A549 (cell line): ENCODE results near the gene RYR1. TPM values are rescaled to one million over a fixed set of nuclear protein-coding genes. Genes with fewer than 3 reads are reported as not detected.

ENCODE experiments used
- ATAC-seq, 2 experiments: fragments of 200-7000 bp in 1 of 2; fragments of >200 bp in 1 of 2; cut with Nextera tagmentation in 1 of 2; cut with Tn5 transposase in 1 of 2; 3 replicates each; pipeline versions ENCODE4 v1.8.0 to v1.9.1; 2018 to 2020; ENCODE audit warnings: mild to moderate bottlenecking in 1 of 2, moderate library complexity in 1 of 2
- CTCF ChIA-PET: fragments of 300-600 bp; sonication (Branson Sonifier 250); formaldehyde crosslinking; extraction: SDS; loops from one replicate; lab custom pipeline; 2021; ENCODE audit warnings: antibody characterized with exemption, inconsistent platforms; lab: Yijun Ruan, JAX
- POLR2A ChIA-PET: fragments of 350-600 bp; formaldehyde crosslinking; extraction: SDS; loops from one replicate; lab custom pipeline; 2021; ENCODE audit warnings: antibody characterized with exemption, inconsistent platforms; lab: Yijun Ruan, JAX
- DNase-seq, 2 experiments: peaks; one replicate each; pipeline versions ENCODE4 v3.0.0 to v3.0.0-alpha.2; 2011 to 2016; ENCODE audit warnings: low read depth in 1 of 2, low spot score in 1 of 2
- FAIRE-seq: peaks from 2 replicates; lab custom pipeline; 2011; peaks lifted over from hg19 to GRCh38; lab: Jason Lieb, UNC
- H3K27ac ChIP-seq, 2 experiments: fragments of >200 bp; sonication (Bioruptor Twin); formaldehyde crosslinking; 3 replicates each; pipeline ENCODE4 v1.5.1; 2016 to 2017
- H3K4me1 ChIP-seq: fragments of >200 bp; sonication (Bioruptor Twin); formaldehyde crosslinking; 3 replicates; pipeline ENCODE4 v1.6.1; 2016
- H3K4me2 ChIP-seq: fragments of >200 bp; sonication (Bioruptor Twin); formaldehyde crosslinking; 3 replicates; pipeline ENCODE4 v1.6.1; 2016
- H3K4me3 ChIP-seq: fragments of >200 bp; sonication (Bioruptor Twin); formaldehyde crosslinking; 3 replicates; pipeline ENCODE4 v1.5.1; 2016
- H3K9me3 ChIP-seq: fragments of >200 bp; sonication (Bioruptor Twin); formaldehyde crosslinking; 3 replicates; pipeline ENCODE4 v1.6.1; 2016
- BCL3 ChIP-seq: fragments of >200 bp; sonication (Bioruptor Twin); formaldehyde crosslinking; IDR thresholded peaks from 3 replicates; pipeline ENCODE4 v1.6.1; 2016
- CEBPB ChIP-seq, 2 experiments: fragments of >200 bp in 1 of 2; sonication (Bioruptor Twin) in 1 of 2; formaldehyde crosslinking in 1 of 2; IDR thresholded peaks; 2 replicates each; pipeline ENCODE4 v1.6.1; 2012 to 2016
- EP300 ChIP-seq, 2 experiments: fragments of >200 bp; sonication (Bioruptor Twin); formaldehyde crosslinking; IDR thresholded peaks; 2 replicates in 1 of 2; 3 replicates in 1 of 2; pipeline ENCODE4 v1.6.1; 2016 to 2017
- FOSB ChIP-seq: fragments of 250-450 bp; sonication (Bioruptor Pico); IDR thresholded peaks from 2 replicates; pipeline ENCODE4 v1.5.0; 2020; ENCODE audit warnings: mild to moderate bottlenecking, moderate library complexity
- FOSL2 ChIP-seq, 2 experiments: fragments of 450-650 bp in 1 of 2; fragments of >200 bp in 1 of 2; sonication (Bioruptor Twin) in 1 of 2; formaldehyde crosslinking; IDR thresholded peaks; 2 replicates each; pipeline versions ENCODE4 v1.5.0 to v1.6.1; 2016 to 2020; ENCODE audit warnings: mild to moderate bottlenecking in 1 of 2, moderate library complexity in 1 of 2
- FOXS1 ChIP-seq: fragments of 250-450 bp; sonication (Bioruptor Pico); IDR thresholded peaks from 2 replicates; pipeline ENCODE4 v1.5.0; 2020; ENCODE audit warnings: mild to moderate bottlenecking, moderate library complexity
- HOXA7 ChIP-seq: fragments of 250-450 bp; sonication (Bioruptor Pico); IDR thresholded peaks from 2 replicates; pipeline ENCODE4 v1.5.0; 2020; ENCODE audit warnings: mild to moderate bottlenecking, moderate library complexity
- JUN ChIP-seq, 2 experiments: fragments of >200 bp; sonication (Bioruptor Twin); formaldehyde crosslinking; IDR thresholded peaks; 2 replicates in 1 of 2; 3 replicates in 1 of 2; pipeline ENCODE4 v1.6.1; 2016 to 2017
- KDM5A ChIP-seq: fragments of 200-600 bp; sonication (generic); IDR thresholded peaks from 2 replicates; pipeline ENCODE4 v1.6.1; 2016; ENCODE audit warnings: antibody characterized with exemption, mild to moderate bottlenecking
- MAZ ChIP-seq: fragments of 150-350 bp; IDR thresholded peaks from 2 replicates; pipeline ENCODE4 v1.6.1; 2014; ENCODE audit warnings: antibody characterized with exemption, low read depth, low read length, borderline replicate concordance
- NFE2L2 ChIP-seq: fragments of 150-350 bp; conservative IDR thresholded peaks from 2 replicates; pipeline ENCODE4 v1.6.1; 2014; ENCODE audit warnings: low read length
- POLR2AphosphoS2 ChIP-seq: conservative IDR thresholded peaks from 2 replicates; pipeline ENCODE4 v1.6.1; 2012; ENCODE audit warnings: low read length, improper control_type of control experiment, inconsistent platforms
- RAD21 ChIP-seq, 2 experiments: fragments of >200 bp in 1 of 2; sonication (Bioruptor Twin) in 1 of 2; formaldehyde crosslinking in 1 of 2; IDR thresholded peaks in 1 of 2; conservative IDR thresholded peaks in 1 of 2; 2 replicates in 1 of 2; 3 replicates in 1 of 2; pipeline ENCODE4 v1.6.1; 2012 to 2018; ENCODE audit warnings: inconsistent platforms in 1 of 2
- RFX5 ChIP-seq: fragments of 450-650 bp; IDR thresholded peaks from 2 replicates; pipeline ENCODE4 v1.7.1; 2014; ENCODE audit warnings: antibody characterized with exemption, mild to moderate bottlenecking, moderate library complexity
- RNF2 ChIP-seq: fragments of 200-600 bp; sonication (generic); IDR thresholded peaks from 2 replicates; pipeline ENCODE4 v1.6.1; 2016; ENCODE audit warnings: low read depth, mild to moderate bottlenecking, antibody characterized with exemption, moderate library complexity, borderline replicate concordance
- SREBF2 ChIP-seq: fragments of 450-650 bp; IDR thresholded peaks from 2 replicates; pipeline ENCODE4 v1.6.1; 2014; ENCODE audit warnings: mild to moderate bottlenecking, moderate library complexity
- TP53 ChIP-seq: fragments of 250-450 bp; sonication (Bioruptor Pico); IDR thresholded peaks from 2 replicates; pipeline ENCODE4 v1.5.0; 2021; ENCODE audit warnings: mild to moderate bottlenecking, moderate library complexity
- ZC3H11A ChIP-seq: fragments of 450-650 bp; IDR thresholded peaks from 2 replicates; pipeline ENCODE4 v1.6.1; 2014; ENCODE audit warnings: antibody characterized with exemption, mild to moderate bottlenecking
- ZSCAN20 ChIP-seq: fragments of 250-450 bp; sonication (Bioruptor Pico); IDR thresholded peaks from 2 replicates; pipeline ENCODE4 v1.8.0; 2022; ENCODE audit warnings: mild to moderate bottlenecking, moderate library complexity
- WGBS: methylation state at CpG from one replicate; pipeline ENCODE4 v1.1.6; 2017; ENCODE audit errors: missing lambda C conversion rate; 5-methylcytosine and 5-hydroxymethylcytosine counted together
- polyA plus RNA-seq, 4 experiments: library from polyadenylated mRNA; depleted of rRNA in 3 of 4; stranded (reverse); fragments of >200 nt; fragmentation: RNase III in 1 of 4; extraction: RNeasy Plus Mini Kit Qiagen cat#74134 plus additional on column Dnase treatment in 1 of 4; gene quantifications; 2 replicates in 3 of 4; 3 replicates in 1 of 4; pipeline ENCODE4 v1.2.3, GENCODE V29; 2011 to 2017
- TF ChIP-seq, protein P1 (sequence below): fragments of 450-650 bp; IDR thresholded peaks from 2 replicates; pipeline ENCODE4 v1.6.1; 2014; ENCODE audit warnings: antibody characterized with exemption
- TF ChIP-seq, protein P2 (sequence below): fragments of >200 bp; sonication (Bioruptor Twin); formaldehyde crosslinking; IDR thresholded peaks from 3 replicates; pipeline ENCODE4 v1.5.1; 2016
- TF ChIP-seq, protein P3 (sequence below): fragments of 150-350 bp; IDR thresholded peaks from 2 replicates; pipeline ENCODE4 v1.6.1; 2014; ENCODE audit warnings: low read depth, mild to moderate bottlenecking, low read length
- TF ChIP-seq, protein P4 (sequence below): IDR thresholded peaks from 2 replicates; pipeline ENCODE4 v1.6.1; 2012; ENCODE audit warnings: low read depth, borderline replicate concordance

RYR1 gene
- polyA plus RNA-seq, 2 of the 4 experiments (the other 2 are of a cell fraction), result 1.4 to 3.1 TPM

GRCh38 chr19:38384209-38385027 lies 49.1 kb upstream of the RYR1 start (continued):
- TF ChIP-seq FOSB (CRISPR knock-in tag) (peak; percentile 43; the same call in 1 of the 2 replicates), POLR2AphosphoS2 (0 out of 2 replicates have a peak, but pooled peaks have one; percentile 59), JUN (IDR thresholded peaks at IDR 0.05) (peak in 1 of 2 experiments; percentile 10; a peak in 1 of 5 replicates), SREBF2 (no peak), NFE2L2 (no peak), FOXS1 (CRISPR knock-in tag) (no peak), MAZ (no peak), RAD21 (conservative IDR thresholded peaks at IDR 0.05 in 1 of 2, IDR thresholded peaks at IDR 0.05 in 1 of 2) (peak; percentile 77 to 87), FOSL2 (IDR thresholded peaks at IDR 0.05) (no peak), FOSL2 (CRISPR knock-in tag; IDR thresholded peaks at IDR 0.05) (no peak), ZSCAN20 (no peak), CEBPB (IDR thresholded peaks at IDR 0.05) (no peak), RNF2 (no peak), TP53 (CRISPR knock-in tag) (no peak; the same call in none of the 2 replicates), KDM5A (no peak), EP300 (IDR thresholded peaks at IDR 0.05) (no peak)
- TF ChIP-seq, protein P1, sequence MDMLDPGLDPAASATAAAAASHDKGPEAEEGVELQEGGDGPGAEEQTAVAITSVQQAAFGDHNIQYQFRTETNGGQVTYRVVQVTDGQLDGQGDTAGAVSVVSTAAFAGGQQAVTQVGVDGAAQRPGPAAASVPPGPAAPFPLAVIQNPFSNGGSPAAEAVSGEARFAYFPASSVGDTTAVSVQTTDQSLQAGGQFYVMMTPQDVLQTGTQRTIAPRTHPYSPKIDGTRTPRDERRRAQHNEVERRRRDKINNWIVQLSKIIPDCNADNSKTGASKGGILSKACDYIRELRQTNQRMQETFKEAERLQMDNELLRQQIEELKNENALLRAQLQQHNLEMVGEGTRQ, result no peak
- TF ChIP-seq, protein P2, sequence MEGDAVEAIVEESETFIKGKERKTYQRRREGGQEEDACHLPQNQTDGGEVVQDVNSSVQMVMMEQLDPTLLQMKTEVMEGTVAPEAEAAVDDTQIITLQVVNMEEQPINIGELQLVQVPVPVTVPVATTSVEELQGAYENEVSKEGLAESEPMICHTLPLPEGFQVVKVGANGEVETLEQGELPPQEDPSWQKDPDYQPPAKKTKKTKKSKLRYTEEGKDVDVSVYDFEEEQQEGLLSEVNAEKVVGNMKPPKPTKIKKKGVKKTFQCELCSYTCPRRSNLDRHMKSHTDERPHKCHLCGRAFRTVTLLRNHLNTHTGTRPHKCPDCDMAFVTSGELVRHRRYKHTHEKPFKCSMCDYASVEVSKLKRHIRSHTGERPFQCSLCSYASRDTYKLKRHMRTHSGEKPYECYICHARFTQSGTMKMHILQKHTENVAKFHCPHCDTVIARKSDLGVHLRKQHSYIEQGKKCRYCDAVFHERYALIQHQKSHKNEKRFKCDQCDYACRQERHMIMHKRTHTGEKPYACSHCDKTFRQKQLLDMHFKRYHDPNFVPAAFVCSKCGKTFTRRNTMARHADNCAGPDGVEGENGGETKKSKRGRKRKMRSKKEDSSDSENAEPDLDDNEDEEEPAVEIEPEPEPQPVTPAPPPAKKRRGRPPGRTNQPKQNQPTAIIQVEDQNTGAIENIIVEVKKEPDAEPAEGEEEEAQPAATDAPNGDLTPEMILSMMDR, result peak; percentile 89

DNA sequence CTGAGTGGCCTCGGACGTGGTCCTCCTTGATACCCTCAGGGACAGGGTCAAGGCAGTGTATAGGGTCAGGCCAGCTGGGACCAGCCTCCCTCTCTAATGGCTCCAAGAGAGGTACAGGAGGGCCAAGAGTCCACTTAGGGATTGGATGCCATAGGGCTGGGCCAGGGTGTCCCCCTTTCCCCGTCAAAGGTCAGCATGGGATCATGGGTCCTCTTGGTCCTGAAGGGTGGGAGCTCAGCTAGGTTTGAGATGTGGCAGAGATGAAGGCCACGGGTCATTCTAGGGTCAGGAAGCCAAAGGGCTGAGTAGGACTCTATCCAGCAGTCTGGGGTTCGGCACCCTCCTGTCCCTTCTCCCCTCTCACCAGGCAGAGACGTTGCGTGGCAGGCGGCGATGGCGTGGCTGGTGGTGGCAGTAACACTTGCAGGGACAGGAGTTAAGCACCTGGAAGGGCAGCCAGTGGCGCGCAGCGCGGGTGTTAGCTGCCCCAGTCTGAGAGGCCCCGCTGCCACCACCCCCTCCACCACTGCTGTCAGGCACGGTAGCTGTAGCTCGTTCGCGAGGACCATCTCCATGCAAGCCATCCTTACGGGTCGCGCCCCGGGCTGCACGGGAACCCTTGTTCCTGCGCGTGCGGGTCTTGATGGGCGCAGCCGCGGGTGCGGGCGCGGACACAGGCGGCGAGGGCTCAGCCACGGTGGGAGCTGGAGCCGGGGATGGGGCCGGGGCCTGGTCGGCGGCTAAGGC lies 48.3 kb upstream of the RYR1 start:
- Histone ChIP-seq H3K9me3 (no peaks in the 10 kb centered on the region), H3K27ac (no peak overlapping the region), H3K4me3 (no peak overlapping the region), H3K4me2 (no peak overlapping the region), H3K4me1 (peaks cover 21% of the 10 kb centered on the region)
- ATAC-seq (peak; percentile 0 to 1; a peak in 2 of 6 replicates), DNase-seq (no peak), FAIRE-seq (no peak)
- CTCF ChIA-PET, result interaction anchor here (0.7 to 12.4 kb wide), 27 partner anchors 10 to 496 kb away, joined by 3 to 254 read pairs (median 6); partner anchors contain the start of genes C19orf33, CATSPERG, FAM98C and PPP1R14A
- TF ChIP-seq, protein P2, result no peak
- TF ChIP-seq FOXS1 (CRISPR knock-in tag), result no peak
- TF ChIP-seq HOXA7 (CRISPR knock-in tag), result peak; percentile 49; the same call in 1 of the 2 replicates
- TF ChIP-seq ZC3H11A, result no peak
- TF ChIP-seq RNF2, result no peak
- TF ChIP-seq BCL3, result no peak
- TF ChIP-seq RFX5, result no peak
- TF ChIP-seq, protein P1, result peak; percentile 6; the same call in 1 of the 2 replicates
- TF ChIP-seq, protein P3, sequence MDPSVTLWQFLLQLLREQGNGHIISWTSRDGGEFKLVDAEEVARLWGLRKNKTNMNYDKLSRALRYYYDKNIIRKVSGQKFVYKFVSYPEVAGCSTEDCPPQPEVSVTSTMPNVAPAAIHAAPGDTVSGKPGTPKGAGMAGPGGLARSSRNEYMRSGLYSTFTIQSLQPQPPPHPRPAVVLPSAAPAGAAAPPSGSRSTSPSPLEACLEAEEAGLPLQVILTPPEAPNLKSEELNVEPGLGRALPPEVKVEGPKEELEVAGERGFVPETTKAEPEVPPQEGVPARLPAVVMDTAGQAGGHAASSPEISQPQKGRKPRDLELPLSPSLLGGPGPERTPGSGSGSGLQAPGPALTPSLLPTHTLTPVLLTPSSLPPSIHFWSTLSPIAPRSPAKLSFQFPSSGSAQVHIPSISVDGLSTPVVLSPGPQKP, result no peak
- TF ChIP-seq, protein P4, sequence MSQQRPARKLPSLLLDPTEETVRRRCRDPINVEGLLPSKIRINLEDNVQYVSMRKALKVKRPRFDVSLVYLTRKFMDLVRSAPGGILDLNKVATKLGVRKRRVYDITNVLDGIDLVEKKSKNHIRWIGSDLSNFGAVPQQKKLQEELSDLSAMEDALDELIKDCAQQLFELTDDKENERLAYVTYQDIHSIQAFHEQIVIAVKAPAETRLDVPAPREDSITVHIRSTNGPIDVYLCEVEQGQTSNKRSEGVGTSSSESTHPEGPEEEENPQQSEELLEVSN, result no peak
- WGBS, result 94% methylated on average over 40 of the region's 40 CpGs
- POLR2A ChIA-PET, result interaction anchor here (1.2 to 2.5 kb wide), 3 partner anchors 9 to 80 kb away, joined by 6 to 28 read pairs (median 7); partner anchors contain the start of genes C19orf33 and PSMD8
